IMR-90 (cell line): ENCODE data around the gene ATP2B1. TPM values are rescaled to one million over a fixed set of nuclear protein-coding genes. Genes with fewer than 3 reads are reported as not detected.

Source experiments
- ATAC-seq: fragments of 200-7000 bp; cut with Tn5 transposase; 2 replicates; pipeline ENCODE4 v1.9.1; 2020; ENCODE audit warnings: low read depth, mild to moderate bottlenecking, moderate library complexity
- BruUV-seq: library from RNA; stranded (reverse); fragments of 400-500 nt; replicated peaks from 2 replicates; lab custom pipeline; 2021; lab: Mats Ljungman, UMichigan
- CTCF ChIA-PET: fragments of 300-600 bp; formaldehyde crosslinking; extraction: SDS; loops from one replicate; lab custom pipeline; 2021; ENCODE audit warnings: antibody characterized with exemption; lab: Yijun Ruan, JAX
- POLR2A ChIA-PET: fragments of 300-600 bp; sonication (Branson Sonifier 250); formaldehyde crosslinking; loops from one replicate; lab custom pipeline; 2022; ENCODE audit warnings: antibody characterized with exemption; ENCODE audit not compliant: unreplicated experiment; lab: Charles Lee
- DNase-seq: peaks from one replicate; pipeline ENCODE4 v3.0.0; 2013
- H2AFZ ChIP-seq: replicated peaks from 2 replicates; pipeline ENCODE3; 2013; ENCODE audit warnings: low read length, mild to moderate bottlenecking; ENCODE audit not compliant: poor library complexity
- H2AK5ac ChIP-seq: 2 replicates; pipeline ENCODE4 v1.6.1; 2013; ENCODE audit warnings: low read depth, low read length, inconsistent platforms
- H2AK9ac ChIP-seq: replicated peaks from 2 replicates; pipeline ENCODE3; 2013; ENCODE audit warnings: mild to moderate bottlenecking, low read depth, low read length, moderate library complexity; ENCODE audit not compliant: poor library complexity
- H2BK120ac ChIP-seq: 2 replicates; pipeline ENCODE4 v1.6.1; 2013; ENCODE audit warnings: low read depth, low read length, inconsistent platforms
- H2BK15ac ChIP-seq: 3 replicates; pipeline ENCODE4 v1.6.1; 2013; ENCODE audit warnings: low read depth, low read length, inconsistent platforms
- H2BK20ac ChIP-seq: 2 replicates; pipeline ENCODE4 v1.6.1; 2013; ENCODE audit warnings: low read depth, mild to moderate bottlenecking, inconsistent platforms, low read length, moderate library complexity
- H2BK5ac ChIP-seq: 2 replicates; pipeline ENCODE4 v1.6.1; 2013; ENCODE audit warnings: mild to moderate bottlenecking, low read depth, low read length, inconsistent platforms; ENCODE audit not compliant: poor library complexity, severe bottlenecking
- H3K14ac ChIP-seq: replicated peaks from 2 replicates; pipeline ENCODE4 v1.6.1; 2013; ENCODE audit warnings: low read depth, low read length, inconsistent platforms
- H3K18ac ChIP-seq: 2 replicates; pipeline ENCODE4 v1.6.1; 2013; ENCODE audit warnings: low read depth, low read length, control low read depth
- H3K23ac ChIP-seq: 2 replicates; pipeline ENCODE4 v1.6.1; 2013; ENCODE audit warnings: low read depth, low read length, inconsistent platforms
- H3K27ac ChIP-seq: 2 replicates; pipeline ENCODE4 v1.5.1; 2013; ENCODE audit warnings: mild to moderate bottlenecking, control low read depth, low read length; ENCODE audit not compliant: insufficient read depth
- H3K27me3 ChIP-seq: 2 replicates; pipeline ENCODE4 v1.6.1; 2013; ENCODE audit warnings: low read length; ENCODE audit not compliant: control insufficient read depth, insufficient read depth
- H3K36me3 ChIP-seq: 2 replicates; pipeline ENCODE4 v1.6.1; 2013; ENCODE audit warnings: low read length, mixed read lengths; ENCODE audit not compliant: control insufficient read depth, insufficient read depth
- H3K4ac ChIP-seq: 2 replicates; pipeline ENCODE4 v1.6.1; 2013; ENCODE audit warnings: low read depth, low read length, inconsistent platforms
- H3K4me1 ChIP-seq: 2 replicates; pipeline ENCODE4 v1.6.1; 2013; ENCODE audit warnings: low read length, mixed read lengths; ENCODE audit not compliant: control insufficient read depth, insufficient read depth
- H3K4me2 ChIP-seq: 2 replicates; pipeline ENCODE4 v1.6.1; 2013; ENCODE audit warnings: low read depth, mild to moderate bottlenecking, control low read depth, low read length, moderate library complexity
- H3K4me3 ChIP-seq: 2 replicates; pipeline ENCODE4 v1.5.1; 2013; ENCODE audit warnings: low read depth, mild to moderate bottlenecking, control low read depth, low read length, moderate library complexity; ENCODE audit not compliant: insufficient read depth
- H3K56ac ChIP-seq: 2 replicates; pipeline ENCODE4 v1.6.1; 2013; ENCODE audit warnings: low read length, inconsistent platforms; ENCODE audit not compliant: insufficient read depth; ENCODE audit errors: extremely low read depth
- H3K79me1 ChIP-seq, 2 experiments: 2 replicates each; pipeline ENCODE4 v1.6.1; 2013; ENCODE audit warnings: low read length in 2 of 2, inconsistent platforms in 1 of 2, low read depth in 1 of 2
- H3K9ac ChIP-seq: 2 replicates; pipeline ENCODE4 v1.6.1; 2013; ENCODE audit warnings: low read depth, low read length, control low read depth
- H3K9me1 ChIP-seq: 2 replicates; pipeline ENCODE4 v1.6.1; 2013; ENCODE audit warnings: low read length, inconsistent platforms; ENCODE audit not compliant: insufficient read depth
- H3K9me3 ChIP-seq: 2 replicates; pipeline ENCODE4 v1.6.1; 2013; ENCODE audit warnings: low read length; ENCODE audit not compliant: control insufficient read depth, insufficient read depth
- H4K20me1 ChIP-seq: 2 replicates; pipeline ENCODE4 v1.6.1; 2013; ENCODE audit warnings: low read length, inconsistent platforms; ENCODE audit not compliant: insufficient read depth
- H4K5ac ChIP-seq: 2 replicates; pipeline ENCODE4 v1.6.1; 2013; ENCODE audit warnings: mild to moderate bottlenecking, low read depth, low read length, control low read depth
- H4K8ac ChIP-seq, 2 experiments: 2 replicates each; pipeline ENCODE4 v1.6.1; 2013; ENCODE audit warnings: low read depth in 2 of 2, low read length in 2 of 2, control low read depth in 1 of 2, inconsistent platforms in 1 of 2
- H4K91ac ChIP-seq: 2 replicates; pipeline ENCODE4 v1.6.1; 2013; ENCODE audit warnings: low read depth, low read length, inconsistent platforms; ENCODE audit not compliant: insufficient read depth
- BHLHE40 ChIP-seq: fragments of 150-350 bp; IDR thresholded peaks from 2 replicates; pipeline ENCODE4 v1.6.1; 2016; ENCODE audit warnings: mild to moderate bottlenecking, low read depth, low read length
- CEBPB ChIP-seq: IDR thresholded peaks from 2 replicates; pipeline ENCODE4 v1.6.1; 2012; ENCODE audit warnings: low read depth, low read length, improper control_type of control experiment
- CHD1 ChIP-seq: IDR thresholded peaks from 2 replicates; pipeline ENCODE4 v1.6.1; 2012; ENCODE audit warnings: low read depth, low read length, improper control_type of control experiment
- CTCF ChIP-seq: conservative IDR thresholded peaks from 2 replicates; pipeline ENCODE4 v1.5.1; 2012; ENCODE audit warnings: mild to moderate bottlenecking, low read depth, low read length, improper control_type of control experiment
- FOS ChIP-seq: fragments of 150-350 bp; IDR thresholded peaks from 2 replicates; pipeline ENCODE4 v1.6.1; 2016; ENCODE audit warnings: low read depth, low read length
- MAFK ChIP-seq: IDR thresholded peaks from 2 replicates; pipeline ENCODE4 v1.6.1; 2012; ENCODE audit warnings: low read depth, low read length, improper control_type of control experiment
- MAZ ChIP-seq: IDR thresholded peaks from 2 replicates; pipeline ENCODE4 v1.6.1; 2012; ENCODE audit warnings: low read depth, mild to moderate bottlenecking, low read length, improper control_type of control experiment, moderate library complexity, borderline replicate concordance
- MXI1 ChIP-seq: IDR thresholded peaks from 2 replicates; pipeline ENCODE4 v1.6.1; 2012; ENCODE audit warnings: low read depth, mild to moderate bottlenecking, low read length, moderate library complexity, borderline replicate concordance
- NFE2L2 ChIP-seq: fragments of 150-350 bp; IDR thresholded peaks from 2 replicates; pipeline ENCODE4 v1.6.1; 2016; ENCODE audit warnings: low read depth, mild to moderate bottlenecking, low read length
- POLR2A ChIP-seq: IDR thresholded peaks from 2 replicates; pipeline ENCODE4 v1.6.1; 2012; ENCODE audit warnings: mild to moderate bottlenecking, low read depth, low read length
- RAD21 ChIP-seq: IDR thresholded peaks from 2 replicates; pipeline ENCODE4 v1.6.1; 2012; ENCODE audit warnings: low read length, improper control_type of control experiment
- RFX5 ChIP-seq: IDR thresholded peaks from 2 replicates; pipeline ENCODE4 v1.8.0; 2012; ENCODE audit warnings: low read depth, mild to moderate bottlenecking, low read length, moderate library complexity
- SMC3 ChIP-seq: fragments of 150-350 bp; IDR thresholded peaks from 2 replicates; pipeline ENCODE4 v1.6.1; 2016; ENCODE audit warnings: low read depth, mild to moderate bottlenecking, antibody characterized with exemption, low read length, moderate library complexity
- USF2 ChIP-seq: fragments of 150-350 bp; IDR thresholded peaks from 2 replicates; pipeline ENCODE4 v1.6.1; 2017; ENCODE audit warnings: mild to moderate bottlenecking, antibody characterized with exemption, low read length, low read depth
- WGBS, 2 experiments: methylation state at CpG; one replicate each; pipeline versions ENCODE4 v1.1.5 to v1.1.7; 2013; ENCODE audit warnings: missing lambda C conversion rate in 2 of 2; ENCODE audit not compliant: insufficient read length in 1 of 2; ENCODE audit errors: extremely low coverage in 2 of 2; 5-methylcytosine and 5-hydroxymethylcytosine counted together
- dilution Hi-C: fragments of 300-500 bp; cut with HindIII; formaldehyde crosslinking; loops from one replicate; pipeline ENCODE4 v1.14.3; 2018; ENCODE audit warnings: low sequenced_read_pairs; ENCODE audit not compliant: unreplicated experiment
- in situ Hi-C: fragments of 300-500 bp; cut with MboI; formaldehyde crosslinking; loops from 3 replicates; pipeline ENCODE4 v1.14.3; 2019; ENCODE audit warnings: low sequenced_read_pairs, inconsistent platforms, mixed read lengths
- intact Hi-C: fragments of 100-400 bp; cut with micrococcal nuclease; formaldehyde crosslinking; loops from 2 replicates; pipeline ENCODE4 v1.10.0; 2022
- polyA plus RNA-seq, 3 experiments: library from polyadenylated mRNA; depleted of rRNA; stranded (reverse); fragments of >200 nt; gene quantifications; 2 replicates each; pipeline ENCODE4 v1.2.3, GENCODE V29; 2012; ENCODE audit warnings: low replicate concordance in 1 of 3
- total RNA-seq: library from RNA; depleted of rRNA; stranded (reverse); fragments of >200 nt; gene quantifications from 2 replicates; pipeline ENCODE4 v1.2.3, GENCODE V29; 2012

Gene ATP2B1
- total and polyA plus RNA-seq, 2 of the 4 experiments (the other 2 are of a cell fraction): 9.9 to 32.6 TPM

GRCh38 chr12:89682284-89682683 lies 26.4 kb downstream of the ATP2B1 start:
- intact Hi-C loops: no loop called here
- H3K36me3 ChIP-seq: no peaks in the 10 kb centered on the region
- no peak overlapping the region for H3K27ac ChIP-seq
- H3K23ac ChIP-seq: no peak overlapping the region
- POLR2A ChIA-PET: no interaction called here
- H2BK20ac ChIP-seq: no peak overlapping the region
- no peak overlapping the region for H2BK15ac ChIP-seq
- no peak overlapping the region for H2BK5ac ChIP-seq
- CTCF ChIA-PET: no interaction called here
- H3K4me1 ChIP-seq: no peaks in the 10 kb centered on the region; the same call in 1 of the 2 replicates
- H3K4me2 ChIP-seq: no peak overlapping the region
- TF ChIP-seq POLR2A: no peak
- TF ChIP-seq USF2: no peak
- TF ChIP-seq CEBPB: no peak
- TF ChIP-seq SMC3: no peak
- no peak for TF ChIP-seq RFX5
- TF ChIP-seq CHD1: no peak
- no peak for TF ChIP-seq MXI1
- no peak for TF ChIP-seq BHLHE40
- TF ChIP-seq MAZ: no peak
- TF ChIP-seq NFE2L2: no peak
- TF ChIP-seq CTCF: no peak
- TF ChIP-seq RAD21: no peak
- no peak for TF ChIP-seq MAFK
- no peak for TF ChIP-seq FOS
- dilution Hi-C loops: no loop called here
- H4K20me1 ChIP-seq: peaks cover 36% of the 10 kb centered on the region
- H3K4ac ChIP-seq: no peak overlapping the region
- H3K18ac ChIP-seq: no peak overlapping the region
- no peak overlapping the region for H2AFZ ChIP-seq
- H2AK5ac ChIP-seq: no peak overlapping the region
- no peak overlapping the region for H4K91ac ChIP-seq
- BruUV-seq: no TSS peak
- H3K56ac ChIP-seq: no peak overlapping the region
- no peak overlapping the region for H3K14ac ChIP-seq
- H3K4me3 ChIP-seq: no peak overlapping the region
- peaks cover 17 to 40% of the 10 kb centered on the region in 2 experiments for H3K79me1 ChIP-seq
- in situ Hi-C loops: no loop called here
- no peaks in the 10 kb centered on the region for H3K27me3 ChIP-seq
- H4K8ac ChIP-seq: no peak overlapping the region
- no peak for DNase-seq
- no CpG with 5 or more reads among the region's 3 CpGs for WGBS, 2 experiments
- ATAC-seq: no peak
- peaks cover 5% of the 10 kb centered on the region; the same call in 1 of the 2 replicates for H3K9me3 ChIP-seq
- H3K9me1 ChIP-seq: 0 out of 2 replicates have a peak, but pooled peaks cover 2% of the 10 kb centered on the region
- H3K9ac ChIP-seq: no peak overlapping the region
- no peak overlapping the region for H2AK9ac ChIP-seq
- H4K5ac ChIP-seq: no peak overlapping the region
- no peak overlapping the region for H2BK120ac ChIP-seq
